ENCODE data around the gene MPHOSPH8.

- TF ChIP-seq REST (IDR thresholded peaks at IDR 0.05; ENCODE audit: insufficient read depth in 1 of 2, low read depth in 2 of 2, low read length in 1 of 2): no peak
- TF ChIP-seq SIN3A (IDR thresholded peaks at IDR 0.05; ENCODE audit: borderline replicate concordance, insufficient read depth, low read depth, low read length): no peak
- no peak for TF ChIP-seq CTCF (IDR thresholded peaks at IDR 0.05)
These were observed 35.9 kb upstream of the MPHOSPH8 start for GRCh38 chr13:19597523-19597922.

Data from Panc1 (cell line).